ENCODE measurements around the gene GLYATL1.
"Not testable (repeated sequence)": the region's sequence is repeated elsewhere in the genome, so short reads cannot be mapped to it uniquely, and the experiment has no call there.

Gene GLYATL1

DNA sequence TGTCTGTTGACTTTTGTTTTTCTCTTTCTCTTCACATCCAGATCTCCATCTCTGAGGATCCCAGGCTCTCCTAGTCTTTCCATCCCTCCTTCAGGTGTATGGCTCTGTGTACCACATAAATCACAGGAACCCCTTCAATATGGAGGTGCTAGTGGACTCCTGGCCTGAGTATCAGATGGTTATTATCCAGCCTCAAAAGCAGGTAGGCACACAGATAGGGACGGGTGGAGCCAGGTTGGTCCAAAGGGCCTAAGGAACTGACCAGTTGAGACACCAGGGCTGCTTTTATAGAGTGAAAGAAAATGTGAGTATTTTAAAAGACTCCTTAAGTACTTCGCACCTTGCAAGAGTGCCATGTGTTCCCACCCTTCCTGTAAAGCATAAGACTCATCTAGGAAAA is 39.9 kb downstream of the GLYATL1 start:
- Histone ChIP-seq H3K27ac (no peak overlapping the region), H3K4me3 (no peak overlapping the region)

DNA sequence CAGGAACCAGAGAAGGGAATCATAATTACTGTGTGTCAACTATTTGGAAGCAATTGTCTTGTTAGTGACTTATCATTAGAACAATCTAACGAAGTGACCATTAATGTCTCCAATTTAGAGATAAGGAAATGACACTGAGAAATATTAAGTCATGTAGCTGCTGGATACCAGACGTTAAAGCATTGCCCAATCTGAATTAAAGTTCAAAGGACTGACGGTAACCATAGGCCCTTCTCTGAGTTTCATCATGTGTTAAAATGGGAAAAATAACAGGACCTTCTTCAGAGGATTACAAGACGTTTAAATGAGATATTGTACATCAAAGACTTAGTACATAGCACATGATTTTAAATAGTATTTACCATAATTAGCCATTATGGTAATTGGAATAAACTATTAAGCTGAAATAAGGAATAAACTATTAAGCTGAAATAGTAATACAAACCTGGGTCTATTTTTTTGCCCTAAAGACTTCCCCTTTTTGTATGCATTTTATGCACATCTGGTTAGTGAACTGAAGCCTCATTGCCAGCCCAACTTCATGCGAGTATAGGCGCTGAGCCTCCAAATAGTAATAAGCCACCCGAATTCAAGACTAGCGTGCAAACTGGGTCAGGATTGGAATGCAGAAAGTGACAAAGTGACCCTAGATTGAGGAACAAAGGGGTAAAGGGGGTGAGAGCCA is 41.0 kb downstream of the GLYATL1 start:
- Histone ChIP-seq H3K27ac (no peak overlapping the region), H3K4me3 (no peak overlapping the region)

DNA sequence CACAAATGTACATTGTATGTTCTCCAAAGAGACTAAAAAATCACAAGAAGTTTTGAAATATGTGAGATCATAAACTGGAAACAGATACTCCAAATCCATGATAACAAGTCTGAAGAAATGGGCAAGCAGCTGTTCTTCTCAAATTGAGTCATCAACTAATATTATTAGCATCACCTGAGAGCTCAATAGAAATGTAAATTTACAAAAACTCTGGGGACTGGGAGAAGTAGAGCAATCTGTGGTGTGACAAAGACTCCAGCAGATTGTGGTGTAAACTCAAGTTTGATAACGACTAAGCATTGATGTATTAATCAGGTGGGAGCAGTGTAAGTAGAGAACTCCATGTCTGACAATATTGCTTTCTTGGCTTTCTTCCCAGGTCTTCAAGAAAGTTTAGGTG is 53.2 kb downstream of the GLYATL1 start:
- no peak overlapping the region for H3K27ac ChIP-seq
- no peak overlapping the region for H3K4me3 ChIP-seq

DNA sequence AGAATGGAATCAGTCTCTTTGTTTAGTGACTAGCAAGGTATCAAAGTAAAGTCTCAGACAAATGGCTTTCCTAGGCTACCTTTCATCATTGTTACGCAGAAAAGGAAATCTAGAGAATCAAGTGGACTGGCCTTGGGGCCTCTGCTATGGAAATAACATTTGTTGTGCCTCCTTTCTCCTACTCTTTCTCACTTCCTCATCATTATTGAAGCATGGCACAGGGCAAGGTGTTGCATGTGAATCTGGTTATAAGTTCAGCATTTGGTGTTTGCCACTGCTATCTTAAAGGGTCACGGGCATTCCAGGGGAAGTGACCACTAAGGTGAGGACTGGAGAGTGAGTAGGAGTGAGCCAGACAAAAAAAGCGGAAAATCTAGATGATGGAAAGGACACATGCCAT is 54.9 kb downstream of the GLYATL1 start:
- H3K27ac ChIP-seq = no peak overlapping the region
- H3K4me3 ChIP-seq = no peak overlapping the region

DNA sequence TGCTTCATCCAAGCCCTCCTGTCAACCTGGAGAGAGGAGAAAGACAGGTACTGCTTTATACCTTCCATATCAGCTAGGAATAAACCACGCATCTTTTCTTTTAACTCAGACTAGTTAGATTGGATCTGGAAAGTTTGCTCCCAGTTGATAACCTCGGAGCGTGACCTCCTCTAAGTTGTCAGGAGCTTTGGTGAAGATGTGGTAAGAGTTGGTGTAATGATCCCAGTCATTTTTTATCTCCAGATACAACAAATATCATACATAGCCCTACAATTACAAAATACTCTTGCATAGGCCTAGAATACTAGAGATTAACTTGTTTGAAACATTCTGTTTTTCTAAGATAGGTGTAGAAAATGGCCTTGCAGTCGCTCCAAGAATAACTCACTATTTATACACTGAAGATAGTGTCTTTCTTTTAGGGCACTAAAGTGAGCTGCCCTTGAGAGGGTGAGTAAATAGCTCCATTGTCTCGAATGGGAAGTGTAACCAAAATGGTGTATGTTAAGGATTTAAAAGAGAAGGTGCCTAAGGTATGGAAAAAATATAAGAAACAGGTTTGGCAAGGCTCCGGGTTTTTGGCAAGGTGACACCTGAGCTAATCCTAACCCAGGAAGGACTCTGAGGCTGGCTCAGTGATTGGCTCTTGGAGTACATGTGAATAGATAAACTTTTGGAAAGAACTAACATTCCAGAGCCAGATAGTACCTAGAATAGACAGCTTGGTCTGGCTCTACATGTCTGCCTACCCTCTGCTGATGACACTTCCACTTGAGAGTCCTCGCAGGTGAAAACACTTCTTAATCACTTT is 59.4 kb downstream of the GLYATL1 start:
- Histone ChIP-seq H3K4me3 (no peak overlapping the region), H3K27ac (no peak overlapping the region)

DNA sequence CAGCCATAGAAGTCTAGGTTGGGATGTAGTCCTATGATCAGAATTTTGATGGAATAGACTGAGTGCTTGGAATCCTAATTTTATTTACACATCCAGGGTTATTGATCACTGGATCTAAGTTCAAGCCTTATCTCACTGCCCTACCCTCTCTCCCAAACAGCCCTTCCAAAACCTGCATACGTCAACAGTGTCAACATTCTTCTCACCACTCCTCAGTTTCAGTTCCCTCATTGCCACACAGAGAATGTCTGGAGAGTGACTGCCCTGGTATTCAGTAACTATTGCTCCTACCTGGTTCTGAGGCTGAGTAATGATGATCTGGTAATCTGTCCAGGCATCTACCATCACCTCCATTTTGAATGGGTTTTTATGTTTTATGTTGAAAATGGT is 60.0 kb downstream of the GLYATL1 start:
- H3K4me3 ChIP-seq = no peak overlapping the region
- no peak overlapping the region for H3K27ac ChIP-seq

DNA sequence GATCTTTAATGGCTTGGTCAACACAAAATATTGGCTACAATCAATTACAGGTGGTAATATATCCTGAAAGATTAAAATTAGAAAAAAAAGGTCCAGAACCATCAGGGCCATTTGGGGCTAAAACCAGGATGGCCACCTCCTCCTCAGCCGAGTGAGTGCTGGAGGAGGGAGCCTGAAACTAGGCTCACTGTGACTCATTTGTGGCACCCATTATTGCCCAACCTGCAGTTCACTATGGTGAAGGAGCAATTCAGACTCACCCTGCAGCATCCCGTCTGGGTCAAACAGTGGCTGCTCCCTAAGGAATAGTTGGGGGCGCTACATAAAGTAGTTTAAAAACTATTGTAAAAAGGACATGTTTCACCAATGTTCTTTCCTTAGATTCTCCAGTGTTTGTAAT is 60.7 kb downstream of the GLYATL1 start:
- H3K27ac ChIP-seq = no peak overlapping the region
- H3K4me3 ChIP-seq = no peak overlapping the region

DNA sequence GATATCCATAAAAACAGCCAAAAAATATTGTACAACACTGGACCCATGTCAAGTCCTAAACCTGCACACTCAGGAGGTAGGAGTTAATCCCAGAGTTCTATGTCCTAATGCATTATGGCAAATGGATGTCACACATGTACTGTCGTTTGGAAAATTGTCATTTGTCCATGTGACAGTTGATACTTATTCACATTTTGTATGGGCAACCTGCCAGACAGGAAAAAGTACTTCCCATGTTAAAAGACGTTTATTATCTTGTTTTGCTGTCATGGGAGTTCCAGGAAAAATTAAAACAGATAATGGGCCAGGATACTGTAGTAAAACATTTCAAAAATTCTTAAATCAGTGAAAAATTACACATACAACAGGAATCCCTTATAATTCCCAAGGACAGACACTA is 62.7 kb downstream of the GLYATL1 start:
- H3K4me3 ChIP-seq, H3K27ac ChIP-seq: not testable (repeated sequence)

Measured in skin epidermis (tissue), 12 donors.